ENCODE measurements around the gene PIK3CD. TPM values are rescaled to one million over a fixed set of nuclear protein-coding genes. Genes with fewer than 3 reads are reported as not detected.

Gene PIK3CD
- total RNA-seq, 1 experiment from 2014 or later, result 0.77 TPM

GRCh38 chr1:9626201-9626608 is 25.3 kb upstream of the PIK3CD start:
- no peak for DNase-seq
- no peaks in the 10 kb centered on the region for H3K36me3 ChIP-seq (ENCODE audit: control insufficient read depth, insufficient read depth, low read length)
- H3K4me3 ChIP-seq (ENCODE audit: low read depth, low read length), result no peak overlapping the region
- POLR2A ChIA-PET, result no interaction called here
- no peaks in the 10 kb centered on the region for H3K9me3 ChIP-seq
- intact Hi-C loops (cut with micrococcal nuclease; ENCODE audit: unreplicated experiment), result loop anchor here (5.0 kb wide), 1 partner anchor 66 kb away; no protein-coding TSS in a partner anchor
- Mint-ChIP-seq H3K36me3 (ENCODE audit: insufficient read depth, unreplicated experiment) (no peaks in the 10 kb centered on the region), H3K27me3 (ENCODE audit: insufficient read depth, unreplicated experiment) (peaks cover 3% of the 10 kb centered on the region), H3K9me3 (ENCODE audit: unreplicated experiment) (no peaks in the 10 kb centered on the region), H3K27ac (ENCODE audit: unreplicated experiment) (no peak overlapping the region), H3K4me1 (ENCODE audit: low read depth, unreplicated experiment) (no peaks in the 10 kb centered on the region), H3K4me3 (ENCODE audit: unreplicated experiment) (peak overlapping the region; percentile 68)
- H3K27me3 ChIP-seq (replicated peaks; ENCODE audit: control insufficient read depth, insufficient read depth, low read length), result no peaks in the 10 kb centered on the region; the same call in 1 of the 2 replicates
- H3K4me1 ChIP-seq, result peaks cover 8% of the 10 kb centered on the region; the same call in 1 of the 2 replicates
- BruUV-seq (replicated peaks), result no TSS peak
- CTCF ChIA-PET, result interaction anchor here (0.6 to 1.2 kb wide), 3 partner anchors 10 to 584 kb away, joined by 3 to 11 read pairs (median 3); no protein-coding TSS in a partner anchor
- TF ChIP-seq CTCF (IDR thresholded peaks at IDR 0.05; ENCODE audit: insufficient read depth in 1 of 2, low read depth in 1 of 2, low read length in 1 of 2, severe bottlenecking in 1 of 2, unreplicated experiment in 1 of 2), result no peak

GRCh38 chr1:9628541-9629444 is 22.7 kb upstream of the PIK3CD start:
- Mint-ChIP-seq H3K4me1 (ENCODE audit: low read depth, unreplicated experiment) (no peaks in the 10 kb centered on the region), H3K4me3 (ENCODE audit: unreplicated experiment) (no peak overlapping the region), H3K27me3 (ENCODE audit: insufficient read depth, unreplicated experiment) (peaks cover 3% of the 10 kb centered on the region), H3K36me3 (ENCODE audit: insufficient read depth, unreplicated experiment) (no peaks in the 10 kb centered on the region), H3K27ac (ENCODE audit: unreplicated experiment) (no peak overlapping the region), H3K9me3 (ENCODE audit: unreplicated experiment) (no peaks in the 10 kb centered on the region)
- DNase-seq, result no peak
- TF ChIP-seq CTCF (IDR thresholded peaks at IDR 0.05; ENCODE audit: insufficient read depth in 1 of 2, low read depth in 1 of 2, low read length in 1 of 2, severe bottlenecking in 1 of 2, unreplicated experiment in 1 of 2), result no peak
- ChIA-PET CTCF (no interaction called here), POLR2A (no interaction called here)
- Histone ChIP-seq H3K4me3 (ENCODE audit: low read depth, low read length) (no peak overlapping the region), H3K4me1 (peaks cover 8% of the 10 kb centered on the region; the same call in 1 of the 2 replicates), H3K9me3 (no peaks in the 10 kb centered on the region), H3K36me3 (ENCODE audit: control insufficient read depth, insufficient read depth, low read length) (no peaks in the 10 kb centered on the region), H3K27me3 (replicated peaks; ENCODE audit: control insufficient read depth, insufficient read depth, low read length) (no peaks in the 10 kb centered on the region; the same call in 1 of the 2 replicates)
- intact Hi-C loops (cut with micrococcal nuclease; ENCODE audit: unreplicated experiment), result loop anchor here (5.0 kb wide), 1 partner anchor 64 kb away; no protein-coding TSS in a partner anchor
- BruUV-seq (replicated peaks), result no TSS peak

- Histone ChIP-seq H3K27me3 (replicated peaks; ENCODE audit: control insufficient read depth, insufficient read depth, low read length) (no peaks in the 10 kb centered on the region; the same call in 1 of the 2 replicates), H3K36me3 (ENCODE audit: control insufficient read depth, insufficient read depth, low read length) (no peaks in the 10 kb centered on the region), H3K4me3 (ENCODE audit: low read depth, low read length) (no peak overlapping the region), H3K4me1 (peaks cover 8% of the 10 kb centered on the region; the same call in 1 of the 2 replicates), H3K9me3 (no peaks in the 10 kb centered on the region)
- Mint-ChIP-seq H3K4me1 (ENCODE audit: low read depth, unreplicated experiment) (no peaks in the 10 kb centered on the region), H3K27me3 (ENCODE audit: insufficient read depth, unreplicated experiment) (peaks cover 3% of the 10 kb centered on the region), H3K27ac (ENCODE audit: unreplicated experiment) (no peak overlapping the region), H3K36me3 (ENCODE audit: insufficient read depth, unreplicated experiment) (no peaks in the 10 kb centered on the region), H3K9me3 (ENCODE audit: unreplicated experiment) (no peaks in the 10 kb centered on the region), H3K4me3 (ENCODE audit: unreplicated experiment) (no peak overlapping the region)
- no peak for DNase-seq
- no TSS peak for BruUV-seq (replicated peaks)
- ChIA-PET CTCF (interaction anchor here (0.6 kb wide), 1 partner anchor 45 kb away, joined by 3 read pairs; no protein-coding TSS in a partner anchor), POLR2A (no interaction called here)
- intact Hi-C loops (cut with micrococcal nuclease; ENCODE audit: unreplicated experiment), result loop anchor here (5.0 kb wide), 1 partner anchor 63 kb away; no protein-coding TSS in a partner anchor
- no peak for TF ChIP-seq CTCF (IDR thresholded peaks at IDR 0.05; ENCODE audit: insufficient read depth in 1 of 2, low read depth in 1 of 2, low read length in 1 of 2, severe bottlenecking in 1 of 2, unreplicated experiment in 1 of 2)
Observed at GRCh38 chr1:9629445-9630201, 21.9 kb upstream of the PIK3CD start.
